Neural progenitor cell (in vitro differentiated cells): ENCODE measurements around the gene FBLN2.
A peak's percentile ranks its signal among the peaks of the same experiment; 100 is the strongest.

ENCODE experiments used
- CTCF ChIP-seq: fragments of 200-600 bp; sonication (generic); IDR thresholded peaks from 2 replicates; pipeline ENCODE4 v1.5.1; 2017; ENCODE audit warnings: antibody characterized with exemption, mild to moderate bottlenecking
- EZH2 ChIP-seq: fragments of 200-600 bp; sonication (generic); IDR thresholded peaks from 2 replicates; pipeline ENCODE4 v1.6.1; 2017; ENCODE audit warnings: antibody characterized with exemption, mild to moderate bottlenecking, moderate library complexity

- no peak for TF ChIP-seq EZH2
- peak; percentile 80 for TF ChIP-seq CTCF
Observed at GRCh38 chr3:13500133-13500885, 48.6 kb upstream of the FBLN2 start.
